ENCODE measurements around the gene SKOR1.
A peak's percentile ranks its signal among the peaks of the same experiment; 100 is the strongest.

The SKOR1 gene

GRCh38 chr15:67832897-67833709 is 7.8 kb downstream of the SKOR1 start:
- peak; percentile 66 for DNase-seq

- DNase-seq, result peak; percentile 68
Observed at GRCh38 chr15:67833710-67834511, 8.6 kb downstream of the SKOR1 start.

- DNase-seq, result peak; percentile 33
Observed at GRCh38 chr15:67834581-67835296, 9.4 kb downstream of the SKOR1 start.

GRCh38 chr15:67835297-67836133 is 10.2 kb downstream of the SKOR1 start:
- peak; percentile 33 for DNase-seq

- peak; percentile 52 for DNase-seq
Observed at GRCh38 chr15:67836134-67836455, 10.8 kb downstream of the SKOR1 start.

GRCh38 chr15:67836477-67836876 is 11.2 kb downstream of the SKOR1 start:
- DNase-seq, result peak; percentile 48

GRCh38 chr15:67836955-67837354 is 11.6 kb downstream of the SKOR1 start:
- no peak for DNase-seq

GRCh38 chr15:67838789-67839332 is 13.6 kb downstream of the SKOR1 start:
- DNase-seq, result peak; percentile 75

- DNase-seq, result peak; percentile 72
Observed at GRCh38 chr15:67839499-67839928, 14.2 kb downstream of the SKOR1 start.

GRCh38 chr15:67839929-67840748 is 14.8 kb downstream of the SKOR1 start, which contains the start of gene RNU6-1:
Gene RNU6-1, minus strand, starts transcription at chr15:67840045.
- DNase-seq, result peak; percentile 93

GRCh38 chr15:67840749-67841512 is 15.6 kb downstream of the SKOR1 start:
- peak; percentile 73 for DNase-seq

- DNase-seq, result no peak
Observed at GRCh38 chr15:67841513-67841762, 16.1 kb downstream of the SKOR1 start.

- DNase-seq, result no peak
Observed at GRCh38 chr15:67843092-67843501, 17.8 kb downstream of the SKOR1 start.

GRCh38 chr15:67843571-67844387 is 18.5 kb downstream of the SKOR1 start:
- no peak for DNase-seq

GRCh38 chr15:67845974-67846373 is 20.7 kb downstream of the SKOR1 start:
- DNase-seq, result no peak

- DNase-seq, result no peak
Observed at GRCh38 chr15:67849538-67849937, 24.2 kb downstream of the SKOR1 start.

- no peak for DNase-seq
Observed at GRCh38 chr15:67850336-67850735, 25.0 kb downstream of the SKOR1 start.

- no peak for DNase-seq
Observed at GRCh38 chr15:67850994-67851571, 25.8 kb downstream of the SKOR1 start.

- DNase-seq, result no peak
Observed at GRCh38 chr15:67852418-67852817, 27.1 kb downstream of the SKOR1 start.

Measured in NCI-H69 (cell line).